SK-MEL-5 (cell line): ENCODE data around the gene FGF23. TPM values are rescaled to one million over a fixed set of nuclear protein-coding genes. Genes with fewer than 3 reads are reported as not detected.
A peak's percentile ranks its signal among the peaks of the same experiment; 100 is the strongest.

Experiments
- DNase-seq: peaks from one replicate; pipeline ENCODE4 v3.0.0-alpha.2; 2016; ENCODE audit warnings: low read depth, low spot score
- in situ Hi-C: cut with HindIII; loops from 2 replicates; pipeline ENCODE4 v1.10.0; 2016; ENCODE audit warnings: low sequenced_read_pairs, high pct_unique_total_duplicates, low pct_unique_long_range_greater_than_20kb
- total RNA-seq: library from RNA; depleted of rRNA; stranded (reverse); fragments of >200 nt; shearing (Covaris generic); gene quantifications from 2 replicates; pipeline ENCODE4 v1.2.3, GENCODE V29; 2014; rRNA removed

Gene FGF23
- total RNA-seq, 1 experiment from 2014 or later = not detected

GRCh38 chr12:4330203-4330602 is 49.3 kb downstream of the FGF23 start:
- in situ Hi-C loops = no loop called here
- no peak for DNase-seq

- no peak for DNase-seq
- in situ Hi-C loops = no loop called here
Observed at GRCh38 chr12:4327293-4327692, 52.2 kb downstream of the FGF23 start.

GRCh38 chr12:4325966-4326365 is 53.5 kb downstream of the FGF23 start:
- in situ Hi-C loops = no loop called here
- no peak for DNase-seq

- DNase-seq = no peak
- in situ Hi-C loops = no loop called here
Observed at GRCh38 chr12:4324366-4324765, 55.1 kb downstream of the FGF23 start.

- DNase-seq = peak; percentile 37
- in situ Hi-C loops = no loop called here
Observed at GRCh38 chr12:4323396-4323795, 56.1 kb downstream of the FGF23 start.

GRCh38 chr12:4322726-4323125 is 56.8 kb downstream of the FGF23 start:
- peak; percentile 29 for DNase-seq
- in situ Hi-C loops = no loop called here

- in situ Hi-C loops = no loop called here
- peak; percentile 94 for DNase-seq
Observed at GRCh38 chr12:4320853-4321701, 58.4 kb downstream of the FGF23 start, which contains the start of gene TIGAR. TSS of gene TIGAR (plus strand) at chr12:4321213. CDS start at chr12:4321272, 59 bp downstream.

- in situ Hi-C loops = no loop called here
- no peak for DNase-seq
Observed at GRCh38 chr12:4320497-4320852, 59.0 kb downstream of the FGF23 start.

Other genes starting within 250 kb of the FGF23 start
- gene CCND2, start 106.0 kb downstream of the FGF23 start, total RNA-seq = 1.2 TPM in 2 replicates
- 32.7 and 46.7 TPM in 2 replicates for gene TIGAR, start 58.5 kb downstream of the FGF23 start, total RNA-seq
- not detected in 2 replicates for gene FGF6, start 66.1 kb upstream of the FGF23 start, total RNA-seq
- gene RAD51AP1, start 159.2 kb upstream of the FGF23 start, total RNA-seq = 17.8 and 25.8 TPM in 2 replicates
- 61.5 and 72.2 TPM in 2 replicates for gene DYRK4, start 182.5 kb upstream of the FGF23 start, total RNA-seq